ENCODE measurements around the gene HSPBAP1.

DNA sequence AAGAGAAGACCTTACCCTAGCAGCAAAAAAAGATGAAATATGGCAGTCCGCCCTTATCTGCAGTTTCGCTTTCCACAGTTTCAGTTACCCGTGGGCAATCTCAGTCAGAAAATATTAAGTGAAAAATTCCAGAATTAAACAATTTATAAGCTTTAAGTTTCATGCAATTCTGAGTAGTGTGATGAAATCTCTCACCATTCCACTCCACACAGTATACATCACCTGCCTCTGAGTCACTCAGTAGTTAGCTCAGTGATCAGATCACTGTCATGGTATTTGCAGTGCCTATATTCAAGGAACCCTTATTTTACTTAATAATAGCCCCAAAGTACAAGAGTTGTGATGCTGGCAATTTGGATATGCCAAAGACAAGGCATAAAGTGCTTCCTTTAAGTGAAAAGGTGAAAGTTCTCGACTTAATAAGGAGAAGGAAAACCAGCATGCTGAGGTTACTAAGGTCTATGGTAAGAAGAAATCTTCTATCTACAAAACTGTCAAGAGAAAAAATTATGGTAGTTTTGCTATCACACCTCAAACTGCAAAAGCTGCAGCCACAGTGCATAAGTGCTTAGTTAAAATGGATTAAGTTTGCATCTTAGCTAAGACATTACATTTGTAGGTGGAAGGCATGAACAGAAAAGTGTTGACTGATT, 48.1 kb downstream of the HSPBAP1 start:
- TF ChIP-seq POLR2A (IDR thresholded peaks at IDR 0.05): no peak
- TF ChIP-seq, protein P1, sequence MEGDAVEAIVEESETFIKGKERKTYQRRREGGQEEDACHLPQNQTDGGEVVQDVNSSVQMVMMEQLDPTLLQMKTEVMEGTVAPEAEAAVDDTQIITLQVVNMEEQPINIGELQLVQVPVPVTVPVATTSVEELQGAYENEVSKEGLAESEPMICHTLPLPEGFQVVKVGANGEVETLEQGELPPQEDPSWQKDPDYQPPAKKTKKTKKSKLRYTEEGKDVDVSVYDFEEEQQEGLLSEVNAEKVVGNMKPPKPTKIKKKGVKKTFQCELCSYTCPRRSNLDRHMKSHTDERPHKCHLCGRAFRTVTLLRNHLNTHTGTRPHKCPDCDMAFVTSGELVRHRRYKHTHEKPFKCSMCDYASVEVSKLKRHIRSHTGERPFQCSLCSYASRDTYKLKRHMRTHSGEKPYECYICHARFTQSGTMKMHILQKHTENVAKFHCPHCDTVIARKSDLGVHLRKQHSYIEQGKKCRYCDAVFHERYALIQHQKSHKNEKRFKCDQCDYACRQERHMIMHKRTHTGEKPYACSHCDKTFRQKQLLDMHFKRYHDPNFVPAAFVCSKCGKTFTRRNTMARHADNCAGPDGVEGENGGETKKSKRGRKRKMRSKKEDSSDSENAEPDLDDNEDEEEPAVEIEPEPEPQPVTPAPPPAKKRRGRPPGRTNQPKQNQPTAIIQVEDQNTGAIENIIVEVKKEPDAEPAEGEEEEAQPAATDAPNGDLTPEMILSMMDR (IDR thresholded peaks at IDR 0.05): no peak
